NCI-H146 treated with DMSO at 0.1 percent for 48 hours (cell line): ENCODE results near the gene MANBA.
A peak's percentile ranks its signal among the peaks of the same experiment; 100 is the strongest.
"Not testable (repeated sequence)": the region's sequence is repeated elsewhere in the genome, so short reads cannot be mapped to it uniquely, and the experiment has no call there.

ENCODE experiments used
- DNase-seq: peaks from one replicate; lab custom pipeline; 2025; ENCODE audit not compliant: unreplicated experiment; lab: John Stamatoyannopoulos, UW

MANBA gene

DNA sequence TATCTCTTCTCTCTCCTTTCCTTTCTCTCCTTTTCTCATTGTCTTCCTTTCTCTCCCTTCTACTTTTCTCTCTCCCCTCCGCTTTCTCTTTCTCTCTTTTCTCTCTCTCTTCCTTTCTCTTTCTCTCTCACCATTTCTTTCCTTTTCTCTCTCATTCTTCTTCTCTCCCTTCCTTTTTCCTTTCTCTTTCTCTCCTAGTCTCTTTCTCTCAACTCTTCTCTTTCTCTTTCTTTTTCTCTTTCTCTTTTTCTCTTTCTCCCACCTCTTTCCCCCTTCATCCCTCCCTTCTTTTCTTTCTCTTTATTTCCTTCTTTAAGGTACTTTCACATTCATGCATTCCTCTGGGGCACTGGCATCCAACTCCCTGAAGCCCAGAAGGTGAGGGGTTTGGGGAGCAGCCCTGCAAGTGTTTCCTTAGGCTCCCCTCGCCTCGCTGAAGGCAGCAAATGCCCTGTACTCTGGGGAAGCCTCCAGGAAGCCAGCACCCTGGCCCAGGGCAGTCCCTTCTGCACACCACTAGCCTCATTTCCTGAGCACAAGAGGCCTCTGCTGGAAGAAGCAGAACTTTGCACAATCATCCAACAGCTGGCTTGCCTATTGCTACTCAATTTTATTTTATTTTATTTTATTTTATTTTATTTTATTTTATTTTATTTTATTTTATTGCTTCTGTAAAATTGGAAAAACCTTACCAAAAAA, 135.4 kb downstream of the MANBA start:
- DNase-seq, result no peak

DNA sequence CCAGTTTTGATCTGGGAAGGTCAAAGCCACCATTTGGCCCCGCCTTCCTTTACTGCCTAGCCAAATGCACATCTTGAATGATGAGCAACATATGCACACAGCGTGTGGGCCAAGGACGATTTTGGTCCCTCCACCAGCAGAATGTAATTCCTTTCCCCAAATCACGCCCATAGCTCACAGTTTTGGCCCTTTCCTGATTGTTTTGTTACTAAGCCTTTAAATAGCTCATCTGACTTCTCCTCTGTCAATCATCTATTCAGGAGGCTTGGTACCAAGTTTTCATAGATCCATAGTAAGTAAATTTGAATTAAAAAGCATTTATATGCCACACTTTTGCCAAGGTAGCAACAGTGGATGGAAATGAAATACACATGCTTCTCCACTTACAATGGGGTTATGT, 136.3 kb downstream of the MANBA start:
- DNase-seq, result no peak

DNA sequence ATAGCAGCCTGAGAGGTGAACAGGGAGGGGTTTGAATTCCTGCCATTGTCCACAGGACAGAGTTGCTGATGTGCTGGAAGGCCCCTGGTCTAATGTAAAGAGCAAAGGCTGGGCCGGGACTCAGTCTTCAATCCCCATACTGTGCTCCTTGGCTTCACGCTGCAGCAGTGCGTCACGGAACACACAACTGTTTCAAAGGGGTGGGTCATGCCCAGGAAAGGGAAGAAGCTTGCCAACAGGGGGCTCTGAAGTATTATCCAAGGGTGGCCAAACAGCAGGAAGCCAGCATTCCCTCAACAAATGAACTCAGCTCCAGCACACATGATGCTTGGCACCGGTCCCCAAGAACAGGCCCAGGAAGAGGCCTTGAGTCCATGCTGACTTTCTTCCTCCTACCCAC, 137.1 kb downstream of the MANBA start:
- DNase-seq, result no peak

DNA sequence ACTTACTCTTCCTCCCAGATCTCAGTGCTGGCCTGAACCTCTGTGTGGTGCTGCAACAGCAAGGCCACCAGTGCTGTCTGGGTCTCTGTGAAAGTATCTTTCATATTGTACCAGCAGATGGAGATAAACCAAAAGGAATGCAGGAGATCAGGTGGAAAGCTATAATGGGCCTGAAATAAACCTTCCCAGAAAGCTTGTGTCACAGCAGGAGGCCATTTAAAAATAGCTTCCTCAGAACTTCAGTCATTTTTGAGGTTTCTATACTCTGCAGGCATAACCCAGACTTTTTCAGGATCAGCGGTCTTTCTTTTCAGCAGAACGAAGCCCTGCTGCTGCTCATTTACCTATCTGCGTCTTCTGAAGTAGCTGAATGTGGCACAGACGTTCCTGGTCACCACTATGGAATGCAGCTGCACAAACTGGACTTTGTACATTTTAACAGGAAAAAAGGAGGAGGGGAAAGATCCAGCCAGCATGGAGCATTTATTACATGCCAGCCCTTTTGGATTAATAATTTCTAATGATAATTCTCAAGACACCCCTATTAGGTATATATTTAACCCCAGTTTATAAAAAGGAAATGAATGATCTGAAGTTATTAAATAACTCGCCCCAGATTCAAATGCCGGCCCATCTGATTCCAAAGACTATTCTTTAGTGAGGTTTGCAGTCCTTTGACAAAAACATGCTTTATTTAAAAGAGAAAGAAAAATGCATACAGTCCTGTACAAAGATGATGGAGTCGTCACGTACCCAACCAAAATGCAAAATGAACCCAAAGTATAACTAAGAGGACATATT, 139.9 kb downstream of the MANBA start:
- peak; percentile 9 for DNase-seq

DNA sequence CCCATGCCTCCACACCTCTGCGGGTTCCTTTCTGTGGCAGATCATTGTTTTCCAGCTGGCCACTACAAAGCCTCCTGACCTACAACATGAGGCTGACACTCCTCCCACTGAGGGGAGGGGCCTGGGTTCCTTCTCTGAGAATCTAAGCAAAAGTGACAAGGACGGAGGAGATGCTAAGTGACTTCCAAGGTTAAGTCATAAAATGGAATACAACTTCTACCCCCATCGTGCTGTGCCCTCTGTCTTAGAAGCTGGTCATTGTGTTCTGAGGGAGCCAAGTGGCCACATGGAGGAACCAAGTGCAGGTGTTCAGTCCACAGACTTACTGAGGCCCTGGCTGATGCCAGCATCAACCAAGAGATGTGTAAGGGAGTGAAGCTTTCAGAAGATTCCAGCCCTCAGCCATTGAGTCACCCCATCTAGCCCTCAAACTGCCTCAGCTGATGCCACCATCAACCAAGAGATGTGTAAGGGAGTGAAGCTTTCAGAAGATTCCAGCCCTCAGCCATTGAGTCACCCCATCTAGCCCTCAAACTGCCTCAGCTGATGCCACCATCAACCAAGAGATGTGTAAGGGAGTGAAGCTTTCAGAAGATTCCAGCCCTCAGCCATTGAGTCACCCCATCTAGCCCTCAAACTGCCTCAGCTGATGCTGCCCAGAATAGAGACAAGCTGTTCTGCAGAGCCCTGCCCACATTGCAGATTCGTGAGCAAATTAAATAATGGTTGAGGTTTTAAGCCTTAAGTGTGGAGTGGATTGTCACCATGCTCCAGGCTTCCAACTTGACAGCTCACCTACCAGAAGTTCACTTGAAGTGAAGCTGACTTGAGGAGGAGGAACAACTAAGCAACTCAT, 140.8 kb downstream of the MANBA start:
- not testable (repeated sequence) for DNase-seq

DNA sequence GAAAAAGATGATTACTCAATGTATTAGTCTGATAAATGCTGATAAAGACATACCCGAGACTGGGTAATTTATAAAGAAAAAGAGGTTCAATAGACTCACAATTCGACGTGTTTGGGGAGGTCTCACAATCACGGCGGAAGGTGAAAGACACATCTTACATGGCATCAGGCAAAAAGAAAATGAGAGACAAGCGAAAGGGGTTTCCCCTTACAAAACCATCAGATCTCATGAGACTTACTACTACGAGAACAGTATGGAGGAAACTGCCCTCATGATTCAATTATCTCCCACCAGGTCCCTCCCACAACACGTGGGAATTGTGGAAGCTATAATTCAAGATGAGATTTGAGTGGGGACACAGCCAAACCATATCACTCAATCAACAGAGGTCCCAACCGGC, 141.7 kb downstream of the MANBA start:
- not testable (repeated sequence) for DNase-seq

DNA sequence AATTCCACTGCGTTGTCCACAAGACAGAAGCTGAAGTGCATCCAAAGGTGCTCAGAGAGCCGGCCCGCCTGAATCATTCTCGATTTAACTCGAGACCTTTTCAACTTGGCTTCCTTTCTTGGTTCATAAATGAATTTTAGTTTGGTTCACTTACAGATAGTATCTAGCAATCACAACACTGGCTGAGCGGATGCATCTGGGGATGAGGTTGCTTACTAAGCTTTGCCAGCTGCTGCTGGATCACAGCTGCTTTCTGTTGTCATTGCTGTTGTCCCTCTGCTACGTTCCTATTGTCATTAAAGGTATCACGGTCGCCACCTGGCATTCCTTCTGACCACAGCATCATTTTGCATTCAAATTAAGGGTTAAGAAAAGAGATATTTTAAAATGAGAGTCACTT, 144.1 kb downstream of the MANBA start:
- DNase-seq, result no peak

DNA sequence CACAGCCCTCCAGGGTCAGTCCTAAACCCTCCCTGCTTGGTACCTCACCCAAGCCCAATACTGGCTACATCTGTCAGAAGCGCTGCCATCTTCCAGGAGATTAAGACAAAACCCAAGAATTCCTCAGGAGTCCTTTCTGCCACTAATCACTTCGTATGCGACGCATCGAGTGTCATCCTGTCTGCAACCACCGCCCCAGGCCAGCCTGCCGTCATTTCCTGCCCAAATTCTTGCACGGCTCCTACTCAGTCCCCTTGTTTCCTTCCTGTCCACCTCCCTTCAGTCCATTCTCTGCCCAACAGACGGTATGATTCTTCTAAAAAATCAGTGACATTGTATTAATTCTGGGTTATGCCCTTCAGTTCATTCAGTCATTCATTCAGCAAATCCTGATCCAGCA, 146.0 kb downstream of the MANBA start:
- no peak for DNase-seq

DNA sequence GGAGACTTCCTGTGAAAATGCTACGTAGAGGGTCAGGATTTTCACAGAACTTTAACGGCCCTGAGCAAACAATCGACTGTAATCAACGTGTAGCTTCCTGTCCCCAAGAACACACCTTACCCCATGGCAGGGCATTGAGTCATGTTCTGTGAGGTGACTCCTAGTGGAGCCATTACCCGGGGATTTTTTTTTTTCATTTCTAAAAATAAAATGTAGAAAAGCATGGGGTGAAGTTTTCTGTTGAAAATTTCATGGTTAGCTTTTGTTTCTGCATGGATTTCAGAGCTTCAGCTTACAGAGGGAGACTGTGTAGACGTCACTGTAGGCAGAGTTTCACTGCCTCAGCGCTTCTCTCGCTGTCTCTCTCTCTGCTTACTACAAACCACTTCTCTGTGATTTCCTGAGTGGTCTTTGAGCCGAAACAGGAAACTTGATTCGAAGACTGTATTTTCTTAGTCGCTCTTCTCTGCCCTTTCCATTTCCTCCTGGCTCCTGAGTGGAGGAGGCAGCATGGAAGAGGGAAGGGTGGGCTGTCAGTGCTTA, 147.9 kb downstream of the MANBA start:
- DNase-seq, result no peak

DNA sequence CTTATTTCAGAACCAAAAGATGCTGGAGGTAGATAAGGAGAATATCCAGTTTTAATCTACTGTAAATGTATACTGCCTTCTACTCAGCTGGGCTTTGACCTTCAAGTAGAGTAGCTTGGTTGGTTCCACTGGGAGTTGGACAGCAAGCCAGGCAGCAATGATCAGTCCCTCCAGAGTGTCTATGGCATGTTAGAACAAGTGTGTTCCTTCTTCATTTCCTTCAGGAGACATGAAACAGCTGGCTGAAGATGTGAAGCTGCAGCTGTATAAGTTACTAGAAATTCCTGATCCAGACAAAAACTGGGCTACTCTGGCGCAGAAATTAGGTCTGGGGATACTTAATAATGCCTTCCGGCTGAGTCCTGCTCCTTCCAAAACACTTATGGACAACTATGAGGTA, 148.6 kb downstream of the MANBA start:
- no peak for DNase-seq

DNA sequence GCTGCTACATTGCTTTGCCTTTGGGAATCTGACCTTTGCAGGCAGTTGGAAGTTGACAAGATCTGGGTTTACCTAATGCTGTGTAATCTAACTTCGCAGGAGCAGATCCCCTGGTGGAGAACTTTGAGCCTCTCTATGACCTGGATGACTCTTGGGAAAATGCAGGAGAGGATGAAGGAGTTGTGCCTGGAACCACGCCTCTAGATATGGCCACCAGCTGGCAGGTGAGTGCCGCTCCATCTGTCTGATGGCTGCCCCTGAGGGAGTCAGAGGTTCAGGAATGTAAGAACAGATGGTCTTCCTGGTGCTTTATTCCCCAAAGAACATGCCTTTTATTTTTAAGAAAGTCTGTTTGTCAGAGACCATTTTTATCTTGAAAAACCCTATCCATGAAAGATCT, 150.3 kb downstream of the MANBA start:
- DNase-seq, result no peak

DNA sequence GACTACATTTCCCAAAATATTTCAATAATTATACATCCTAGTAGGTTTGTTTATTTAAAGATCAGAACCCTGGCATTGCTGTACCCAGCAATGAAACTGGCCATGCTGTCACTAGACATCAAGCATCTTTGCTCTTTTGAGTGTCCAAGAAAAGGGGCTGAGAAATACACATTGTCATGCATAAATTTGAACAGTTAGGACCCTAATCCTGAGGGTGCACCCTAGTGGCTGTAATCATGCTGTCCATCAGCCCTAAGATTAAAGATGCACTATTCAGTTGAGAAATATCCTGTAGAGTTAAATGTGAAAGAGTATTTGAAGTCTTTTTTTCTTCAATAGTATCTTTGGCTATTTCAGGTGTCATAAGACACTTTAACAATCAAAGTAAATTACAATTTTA, 150.8 kb downstream of the MANBA start:
- no peak for DNase-seq

DNA sequence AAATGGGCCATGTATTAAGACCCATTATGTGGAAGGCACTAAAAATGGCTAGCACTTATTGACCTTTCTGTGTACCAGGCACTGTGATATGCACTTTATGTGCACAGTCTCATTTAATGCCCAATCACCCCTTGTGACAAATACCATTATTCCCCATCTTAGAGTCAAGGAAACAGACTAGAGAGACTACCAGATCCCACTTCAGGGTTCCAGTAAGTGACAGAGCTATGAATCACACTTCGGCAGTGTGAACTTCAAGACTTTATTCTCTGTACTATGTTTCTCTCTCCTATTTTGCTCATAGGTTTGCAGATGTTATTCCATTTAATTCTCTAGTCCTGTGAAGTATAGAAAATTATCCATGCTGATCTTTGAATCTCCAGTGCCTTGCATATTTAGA, 152.6 kb downstream of the MANBA start:
- no peak for DNase-seq

DNA sequence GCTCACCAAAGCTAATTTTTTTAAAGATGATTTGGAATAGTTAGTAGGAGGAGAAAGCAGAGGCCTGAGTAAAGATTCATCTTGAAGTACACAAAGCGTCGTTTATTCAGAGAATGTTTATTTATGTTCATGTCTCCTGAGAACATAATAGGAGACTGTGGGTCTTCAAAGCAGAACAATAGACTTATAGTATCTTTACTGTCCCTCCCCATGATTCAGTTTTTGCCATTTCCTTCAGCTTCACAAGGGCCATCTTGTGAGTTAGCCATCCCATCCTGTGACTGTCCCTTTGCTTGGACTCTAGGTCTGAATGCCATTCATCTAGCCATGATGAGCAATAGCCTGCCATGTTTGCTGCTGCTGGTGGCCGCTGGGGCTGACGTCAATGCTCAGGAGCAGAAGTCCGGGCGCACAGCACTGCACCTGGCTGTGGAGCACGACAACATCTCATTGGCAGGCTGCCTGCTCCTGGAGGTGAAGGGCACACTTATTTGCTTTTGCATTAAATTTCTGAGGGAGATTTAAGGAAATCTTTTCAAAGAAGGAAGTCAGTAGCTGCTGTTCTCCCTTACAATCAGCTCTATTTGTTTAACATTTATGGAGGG, 153.8 kb downstream of the MANBA start:
- DNase-seq, result no peak

DNA sequence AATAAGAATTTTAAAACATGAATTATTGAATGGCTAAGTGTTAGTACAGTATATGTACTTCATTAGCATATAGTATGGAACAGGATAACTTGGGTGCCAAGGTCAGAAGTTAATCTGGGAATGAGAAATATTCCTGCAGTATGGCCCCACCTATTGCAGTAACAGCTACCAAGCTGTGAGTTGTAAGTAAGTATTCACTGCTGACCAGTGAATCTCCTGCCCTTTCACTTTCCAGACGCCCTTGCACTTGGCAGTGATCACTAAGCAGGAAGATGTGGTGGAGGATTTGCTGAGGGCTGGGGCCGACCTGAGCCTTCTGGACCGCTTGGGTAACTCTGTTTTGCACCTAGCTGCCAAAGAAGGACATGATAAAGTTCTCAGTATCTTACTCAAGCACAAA, 154.5 kb downstream of the MANBA start:
- no peak for DNase-seq

DNA sequence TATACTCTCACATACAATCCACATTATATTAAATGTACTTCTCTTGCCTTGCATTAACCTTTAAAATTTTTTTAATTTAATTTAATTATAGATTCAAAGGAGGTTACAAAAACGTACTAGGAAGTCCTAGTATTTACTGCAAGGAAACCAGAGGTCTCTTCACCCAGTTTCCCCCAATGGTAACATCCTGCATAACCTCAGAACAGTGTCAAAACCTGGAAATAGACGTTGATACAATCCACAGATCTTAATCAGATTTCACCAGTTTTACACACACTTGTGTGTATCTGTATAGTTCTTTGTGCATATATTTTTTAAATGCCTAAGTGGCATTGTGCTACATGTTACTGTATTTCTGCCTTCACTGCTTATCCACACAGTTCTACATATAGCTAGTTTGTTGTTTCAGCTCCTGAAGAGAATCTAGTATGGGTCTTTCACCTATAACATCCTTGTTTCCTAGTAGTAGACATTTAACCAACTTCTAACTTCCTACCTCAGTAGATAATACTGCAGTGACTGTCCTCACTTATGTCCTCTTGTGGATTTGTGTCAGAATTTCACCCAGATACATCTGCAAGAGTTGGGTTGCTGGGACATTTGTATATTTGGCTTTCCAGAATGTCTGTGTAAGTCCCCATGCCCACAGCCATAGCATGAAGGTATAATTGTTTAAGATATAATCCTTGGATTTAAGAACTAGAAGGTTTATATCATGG, 156.4 kb downstream of the MANBA start:
- DNase-seq, result no peak

DNA sequence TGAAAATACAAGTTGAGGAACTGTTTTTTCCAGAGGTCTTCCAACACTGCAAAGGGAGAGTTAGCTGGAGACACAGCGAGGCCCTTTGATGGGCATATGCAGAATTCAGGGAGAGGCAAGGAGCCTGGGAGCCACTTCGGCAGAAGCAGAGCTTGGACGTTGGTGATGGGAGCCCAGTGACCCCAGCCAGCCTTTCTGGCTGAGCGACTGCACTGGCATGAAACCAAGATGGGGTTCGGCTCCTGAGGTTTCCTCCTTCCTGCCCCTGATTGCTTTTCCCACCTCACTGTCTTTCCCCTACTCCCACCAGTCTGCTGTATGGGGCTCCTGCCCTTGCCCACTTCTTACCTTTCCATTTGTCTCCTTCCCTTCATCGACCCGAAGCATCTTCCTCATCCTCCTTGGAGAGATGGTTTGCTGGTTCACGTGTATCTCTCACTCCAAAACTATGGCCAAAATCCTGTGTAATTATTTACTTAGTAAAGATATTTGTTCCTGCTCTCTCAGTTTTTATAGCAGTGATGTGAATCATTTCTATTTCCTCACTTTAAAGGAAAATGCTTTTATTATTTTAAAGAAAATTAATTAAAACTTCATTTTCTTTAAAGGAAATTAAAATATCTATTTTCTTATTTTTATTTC, 159.1 kb downstream of the MANBA start:
- no peak for DNase-seq

DNA sequence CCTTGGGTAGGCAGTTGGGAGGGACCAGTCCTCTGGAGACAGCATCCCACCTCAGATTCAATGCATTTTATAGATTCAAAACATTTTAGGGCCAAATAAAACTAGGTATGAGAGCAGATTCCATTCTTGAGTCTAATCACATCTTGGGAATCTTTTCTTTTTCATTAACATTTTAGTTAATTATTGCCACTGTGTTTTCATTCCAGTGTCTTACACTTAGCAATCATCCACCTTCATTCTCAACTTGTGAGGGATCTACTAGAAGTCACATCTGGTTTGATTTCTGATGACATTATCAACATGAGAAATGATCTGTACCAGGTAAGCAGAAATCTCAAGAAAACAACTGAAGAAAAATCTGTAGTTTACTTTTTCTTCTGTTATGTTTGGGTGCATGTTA, 160.1 kb downstream of the MANBA start:
- DNase-seq, result no peak

DNA sequence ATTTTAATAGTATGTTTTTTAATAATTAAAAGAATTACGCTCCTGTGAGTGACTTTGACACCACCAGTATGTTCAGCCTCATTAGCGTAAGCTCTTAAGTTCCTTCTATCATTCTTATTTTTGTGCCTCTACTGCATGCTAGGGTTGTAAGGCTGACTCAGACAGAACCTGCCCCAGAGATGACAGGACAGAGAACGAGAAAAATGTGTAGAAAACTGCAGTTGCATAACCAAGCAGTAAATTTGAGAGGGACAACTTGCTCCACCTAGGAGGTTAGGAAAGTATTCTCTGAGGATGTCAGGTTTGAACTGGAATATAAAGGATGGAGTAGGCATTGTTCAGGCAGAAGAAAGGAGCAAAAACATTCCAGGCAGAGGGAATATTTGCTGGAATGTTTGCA, 160.9 kb downstream of the MANBA start:
- no peak for DNase-seq

DNA sequence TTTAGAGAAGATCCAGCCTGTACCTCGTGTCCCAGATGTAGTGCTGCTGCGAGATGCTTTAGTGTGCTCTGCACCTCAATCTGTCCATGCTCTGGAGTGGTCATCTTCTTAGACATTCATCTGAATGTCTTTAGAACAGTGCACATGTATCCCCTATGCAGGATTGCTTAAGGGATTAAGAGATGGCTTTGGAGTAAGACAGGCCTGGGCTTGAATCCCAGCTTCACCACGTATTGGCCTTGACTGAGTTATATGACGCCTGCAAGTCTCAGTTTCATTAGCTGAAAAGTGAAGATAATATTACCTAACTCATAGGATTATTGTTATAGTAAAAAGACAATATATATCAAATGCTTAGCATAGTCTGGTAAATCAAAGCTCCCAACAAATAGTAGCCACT, 161.3 kb downstream of the MANBA start:
- DNase-seq, result no peak
